Epithelial cell of esophagus (primary cell): ENCODE data around the gene CNPY1.

Source experiments
- DNase-seq: peaks from one replicate; pipeline ENCODE4 v3.0.0; 2010; ENCODE audit warnings: low read depth
- H3K4me3 ChIP-seq: 2 replicates; pipeline ENCODE4 v1.5.1; 2011; ENCODE audit warnings: mild to moderate bottlenecking, low read length, control low read depth
- TF ChIP-seq, protein P1 (sequence below): IDR thresholded peaks from 2 replicates; pipeline ENCODE4 v1.5.1; 2011; ENCODE audit warnings: low read depth, mild to moderate bottlenecking, low read length, control low read depth, inconsistent platforms; ENCODE audit not compliant: insufficient read depth; ENCODE audit errors: missing control alignments

Gene CNPY1

DNA sequence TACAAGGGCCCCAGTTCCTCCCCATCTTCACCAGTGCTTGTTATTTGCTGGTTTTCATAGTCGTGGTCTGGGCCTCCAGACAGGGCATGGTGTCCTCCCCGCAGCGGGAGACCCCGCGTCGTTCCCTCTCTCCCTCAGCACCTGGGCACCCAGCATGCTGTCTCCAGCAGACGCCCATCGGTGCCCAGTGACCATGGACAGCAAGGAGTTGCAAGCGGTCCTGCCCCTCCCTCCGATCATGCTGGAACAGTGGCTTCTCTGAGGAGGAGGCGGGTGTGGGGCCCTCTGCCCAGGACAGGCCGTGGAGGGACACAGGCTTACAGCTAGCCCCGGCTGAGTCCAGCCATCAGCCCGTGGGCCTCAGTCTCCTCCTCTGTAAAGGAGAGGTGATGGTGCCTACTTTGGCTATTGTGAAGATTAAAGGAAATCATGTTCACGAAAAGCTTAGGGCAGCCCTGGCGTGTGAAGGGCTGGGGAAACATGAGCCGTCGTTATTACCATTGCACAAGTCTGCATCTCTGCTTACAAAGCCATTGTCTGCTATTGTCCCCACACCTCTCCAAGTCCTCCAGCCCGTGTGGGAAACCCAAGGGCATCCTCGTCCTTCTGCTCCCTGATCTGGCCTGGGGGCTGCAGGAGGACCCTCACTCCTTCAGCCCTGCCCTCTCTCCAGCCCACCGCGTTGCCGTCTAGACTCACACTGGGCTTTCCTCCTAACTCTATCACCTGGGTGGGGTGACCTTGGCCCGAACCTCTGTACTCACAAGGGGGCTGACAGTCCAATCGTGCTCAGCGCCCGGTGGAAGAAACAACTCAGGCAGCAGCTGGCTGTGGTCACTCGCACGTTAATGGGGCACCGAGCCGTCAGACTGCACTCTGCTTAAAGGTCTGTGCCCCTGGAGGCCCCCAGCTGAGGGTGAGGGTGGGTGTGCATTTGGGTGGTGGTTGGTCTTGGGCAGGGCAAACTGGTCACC, 58.6 kb downstream of the CNPY1 start:
- H3K4me3 ChIP-seq = no peak overlapping the region
- TF ChIP-seq, protein P1, sequence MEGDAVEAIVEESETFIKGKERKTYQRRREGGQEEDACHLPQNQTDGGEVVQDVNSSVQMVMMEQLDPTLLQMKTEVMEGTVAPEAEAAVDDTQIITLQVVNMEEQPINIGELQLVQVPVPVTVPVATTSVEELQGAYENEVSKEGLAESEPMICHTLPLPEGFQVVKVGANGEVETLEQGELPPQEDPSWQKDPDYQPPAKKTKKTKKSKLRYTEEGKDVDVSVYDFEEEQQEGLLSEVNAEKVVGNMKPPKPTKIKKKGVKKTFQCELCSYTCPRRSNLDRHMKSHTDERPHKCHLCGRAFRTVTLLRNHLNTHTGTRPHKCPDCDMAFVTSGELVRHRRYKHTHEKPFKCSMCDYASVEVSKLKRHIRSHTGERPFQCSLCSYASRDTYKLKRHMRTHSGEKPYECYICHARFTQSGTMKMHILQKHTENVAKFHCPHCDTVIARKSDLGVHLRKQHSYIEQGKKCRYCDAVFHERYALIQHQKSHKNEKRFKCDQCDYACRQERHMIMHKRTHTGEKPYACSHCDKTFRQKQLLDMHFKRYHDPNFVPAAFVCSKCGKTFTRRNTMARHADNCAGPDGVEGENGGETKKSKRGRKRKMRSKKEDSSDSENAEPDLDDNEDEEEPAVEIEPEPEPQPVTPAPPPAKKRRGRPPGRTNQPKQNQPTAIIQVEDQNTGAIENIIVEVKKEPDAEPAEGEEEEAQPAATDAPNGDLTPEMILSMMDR = no peak
- DNase-seq = no peak

GRCh38 chr7:155486783-155487508, 59.4 kb downstream of the CNPY1 start:
- DNase-seq = no peak
- TF ChIP-seq, protein P1 = no peak
- no peak overlapping the region for H3K4me3 ChIP-seq

GRCh38 chr7:155484483-155485399, 61.6 kb downstream of the CNPY1 start:
- DNase-seq = no peak
- H3K4me3 ChIP-seq = no peak overlapping the region
- TF ChIP-seq, protein P1 = no peak

GRCh38 chr7:155483868-155484325, 62.5 kb downstream of the CNPY1 start:
- TF ChIP-seq, protein P1 = no peak
- no peak overlapping the region for H3K4me3 ChIP-seq
- peak; percentile 39 for DNase-seq

DNA sequence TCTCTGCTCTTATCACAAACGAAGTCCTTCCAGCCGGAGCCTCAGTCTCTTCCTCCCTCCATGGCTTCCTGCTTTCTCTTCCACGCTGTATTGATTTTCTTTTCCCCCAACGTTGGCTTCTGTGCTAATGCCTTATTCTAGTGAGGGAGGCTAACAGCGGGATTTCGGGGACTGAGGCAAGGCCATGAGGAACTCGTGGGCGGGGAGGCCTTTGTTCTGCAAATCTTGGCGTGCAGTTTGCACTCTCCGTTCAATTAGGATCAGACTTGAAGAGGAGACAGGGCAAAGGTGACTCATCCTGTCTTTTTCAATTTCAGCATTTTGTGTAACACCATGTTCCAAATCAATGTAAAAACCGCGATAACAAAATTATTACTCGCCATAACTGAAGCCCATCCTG, 63.1 kb downstream of the CNPY1 start:
- no peak overlapping the region for H3K4me3 ChIP-seq

More for the DNA sequence above, 63.1 kb downstream of the CNPY1 start:
- DNase-seq = no peak
- TF ChIP-seq, protein P1 = no peak
